HEK293T (cell line): ENCODE measurements around the gene C1orf198.
A peak's percentile ranks its signal among the peaks of the same experiment; 100 is the strongest.

Experiments
- CTCF ChIA-PET: fragments of 350-600 bp; formaldehyde crosslinking; extraction: SDS; loops from one replicate; lab custom pipeline; 2021; ENCODE audit warnings: antibody characterized with exemption, inconsistent platforms; lab: Yijun Ruan, JAX
- POLR2A ChIA-PET: fragments of 350-600 bp; formaldehyde crosslinking; extraction: SDS; loops from one replicate; lab custom pipeline; 2020; ENCODE audit warnings: antibody characterized with exemption, inconsistent platforms; lab: Yijun Ruan, JAX
- DNase-seq: peaks from one replicate; pipeline ENCODE4 v3.0.0; 2012; ENCODE audit warnings: mixed read lengths; ENCODE audit errors: extremely low spot score
- ARNT ChIP-seq: fragments of 450-650 bp; IDR thresholded peaks from 2 replicates; pipeline ENCODE4 v1.6.1; 2017; ENCODE audit warnings: mild to moderate bottlenecking
- BHLHE40 ChIP-seq: fragments of 450-650 bp; IDR thresholded peaks from 2 replicates; pipeline ENCODE4 v1.6.1; 2016; ENCODE audit warnings: mild to moderate bottlenecking, moderate library complexity, borderline replicate concordance
- CTBP1 ChIP-seq: fragments of 450-650 bp; IDR thresholded peaks from 2 replicates; pipeline ENCODE4 v1.6.1; 2016; ENCODE audit warnings: borderline replicate concordance
- ELF4 ChIP-seq: fragments of 450-650 bp; IDR thresholded peaks from 2 replicates; pipeline ENCODE4 v1.6.1; 2017; ENCODE audit warnings: antibody characterized with exemption
- FOXA1 ChIP-seq: fragments of 450-650 bp; IDR thresholded peaks from 2 replicates; pipeline ENCODE4 v1.6.1; 2016; ENCODE audit warnings: mild to moderate bottlenecking
- FOXK2 ChIP-seq: fragments of 450-650 bp; IDR thresholded peaks from 2 replicates; pipeline ENCODE4 v1.6.1; 2016; ENCODE audit warnings: mild to moderate bottlenecking
- FOXM1 ChIP-seq: fragments of 450-650 bp; IDR thresholded peaks from 2 replicates; pipeline ENCODE4 v1.6.1; 2017; ENCODE audit warnings: mild to moderate bottlenecking, borderline replicate concordance
- HDGF ChIP-seq: fragments of 450-650 bp; IDR thresholded peaks from 2 replicates; pipeline ENCODE4 v1.6.1; 2017; ENCODE audit warnings: antibody characterized with exemption, borderline replicate concordance
- L3MBTL2 ChIP-seq: fragments of 450-650 bp; conservative IDR thresholded peaks from 2 replicates; pipeline ENCODE4 v1.6.1; 2016; ENCODE audit warnings: mild to moderate bottlenecking
- LEF1 ChIP-seq: fragments of 450-650 bp; IDR thresholded peaks from 2 replicates; pipeline ENCODE4 v1.6.1; 2017; ENCODE audit warnings: mild to moderate bottlenecking, borderline replicate concordance
- NFRKB ChIP-seq: fragments of 450-650 bp; IDR thresholded peaks from 2 replicates; pipeline ENCODE4 v1.6.1; 2016; ENCODE audit warnings: mild to moderate bottlenecking, moderate library complexity
- SP1 ChIP-seq: fragments of 450-650 bp; IDR thresholded peaks from 2 replicates; pipeline ENCODE4 v1.6.1; 2017
- SUZ12 ChIP-seq: fragments of 450-650 bp; IDR thresholded peaks from 2 replicates; pipeline ENCODE4 v1.6.1; 2016; ENCODE audit warnings: mild to moderate bottlenecking
- TARDBP ChIP-seq: fragments of 450-650 bp; IDR thresholded peaks from 2 replicates; pipeline ENCODE4 v1.6.1; 2016
- ZNF384 ChIP-seq: fragments of 450-650 bp; IDR thresholded peaks from 2 replicates; pipeline ENCODE4 v1.6.1; 2016
- TF ChIP-seq, protein P1 (sequence below): fragments of 450-650 bp; IDR thresholded peaks from 2 replicates; pipeline ENCODE4 v1.6.1; 2016

C1orf198 gene

DNA sequence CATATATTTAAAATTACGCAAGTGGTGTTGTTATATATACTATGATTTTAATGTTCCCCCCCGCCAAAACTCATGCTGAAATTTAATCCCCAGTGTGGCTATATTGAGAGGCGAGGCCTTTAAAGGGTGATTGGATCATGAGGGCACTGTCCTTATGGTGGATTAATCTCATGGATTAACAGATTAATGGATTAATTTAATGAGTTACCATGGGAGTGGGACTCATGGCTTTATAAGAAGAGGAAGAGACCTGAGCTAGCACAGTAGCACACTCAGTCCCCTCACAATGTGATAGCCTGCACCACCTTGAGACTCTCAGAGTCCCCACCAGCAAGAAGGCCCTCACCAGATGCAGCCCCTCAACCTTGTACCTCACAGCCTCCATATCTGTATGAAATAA, 34.8 kb downstream of the C1orf198 start:
- CTCF ChIA-PET, result no interaction called here
- no peak for DNase-seq
- POLR2A ChIA-PET, result no interaction called here
- no peak for TF ChIP-seq FOXA1
- no peak for TF ChIP-seq HDGF
- no peak for TF ChIP-seq BHLHE40
- no peak for TF ChIP-seq CTBP1
- TF ChIP-seq, protein P1, sequence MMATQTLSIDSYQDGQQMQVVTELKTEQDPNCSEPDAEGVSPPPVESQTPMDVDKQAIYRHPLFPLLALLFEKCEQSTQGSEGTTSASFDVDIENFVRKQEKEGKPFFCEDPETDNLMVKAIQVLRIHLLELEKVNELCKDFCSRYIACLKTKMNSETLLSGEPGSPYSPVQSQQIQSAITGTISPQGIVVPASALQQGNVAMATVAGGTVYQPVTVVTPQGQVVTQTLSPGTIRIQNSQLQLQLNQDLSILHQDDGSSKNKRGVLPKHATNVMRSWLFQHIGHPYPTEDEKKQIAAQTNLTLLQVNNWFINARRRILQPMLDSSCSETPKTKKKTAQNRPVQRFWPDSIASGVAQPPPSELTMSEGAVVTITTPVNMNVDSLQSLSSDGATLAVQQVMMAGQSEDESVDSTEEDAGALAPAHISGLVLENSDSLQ, result no peak
- no peak for TF ChIP-seq NFRKB
- TF ChIP-seq FOXM1, result no peak

DNA sequence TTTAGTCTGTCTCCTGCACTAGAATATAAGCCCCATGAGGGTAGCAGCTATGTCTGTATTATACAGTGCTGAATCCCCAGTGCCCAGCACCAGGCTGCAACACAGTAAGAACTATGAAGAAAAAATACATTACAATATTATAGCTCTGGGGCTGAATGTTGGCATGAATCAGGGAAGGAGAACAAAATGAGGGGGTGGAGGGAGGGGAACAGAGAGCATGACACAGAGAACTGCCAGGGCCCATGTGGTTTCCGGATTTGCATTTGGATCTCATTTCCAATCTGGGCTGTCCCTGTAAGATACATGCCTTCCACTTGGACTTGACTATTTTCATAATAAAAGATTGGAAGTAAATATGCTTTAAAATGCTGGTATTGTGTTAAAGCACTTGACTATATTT, 35.8 kb downstream of the C1orf198 start:
- DNase-seq, result no peak
- no peak for TF ChIP-seq L3MBTL2
- no peak for TF ChIP-seq CTBP1
- no peak for TF ChIP-seq FOXA1
- TF ChIP-seq BHLHE40, result no peak
- POLR2A ChIA-PET, result no interaction called here
- CTCF ChIA-PET, result no interaction called here

DNA sequence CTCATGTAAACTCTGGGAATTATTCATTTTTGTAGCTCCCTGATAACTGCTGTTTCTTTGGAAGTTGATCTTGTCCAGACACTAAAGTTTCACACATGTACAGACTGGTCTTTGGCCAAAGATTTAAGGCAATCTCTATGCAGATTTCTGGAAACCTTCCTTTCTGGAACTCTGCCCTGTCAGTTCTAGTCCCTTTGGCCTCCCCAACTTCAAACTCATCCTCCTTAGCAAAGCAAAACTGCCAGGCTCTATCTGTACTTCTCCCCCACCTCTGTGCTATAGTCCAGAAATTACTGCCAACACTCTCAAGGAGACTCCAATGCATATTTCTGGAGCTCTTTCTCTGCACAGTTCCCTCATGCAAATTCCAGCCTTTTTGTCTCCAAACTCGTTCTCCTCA, 36.5 kb downstream of the C1orf198 start:
- DNase-seq, result no peak
- POLR2A ChIA-PET, result no interaction called here
- TF ChIP-seq ARNT (no peak), ZNF384 (no peak), FOXK2 (no peak), HDGF (no peak), ELF4 (no peak)
- CTCF ChIA-PET, result no interaction called here

DNA sequence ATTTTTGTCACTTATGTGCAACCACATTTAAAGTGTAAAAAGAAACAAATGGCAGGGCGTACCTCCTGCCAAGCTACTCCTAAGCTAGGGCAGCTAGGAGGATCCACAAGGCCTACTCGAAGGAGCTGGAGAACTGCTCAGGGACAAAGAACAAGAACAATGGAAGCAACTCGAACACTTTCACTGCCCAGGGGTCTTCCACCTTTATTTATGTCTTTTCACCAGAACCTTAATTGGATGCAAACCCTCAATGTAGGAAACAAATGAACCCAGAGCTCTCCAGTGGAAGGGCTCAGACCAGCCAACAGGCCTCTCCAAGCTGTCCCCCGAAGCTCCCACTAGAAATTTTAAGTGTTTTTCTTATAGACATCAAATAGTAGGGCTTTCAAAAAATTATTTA, 39.9 kb downstream of the C1orf198 start:
- ChIA-PET CTCF (no interaction called here), POLR2A (no interaction called here)
- no peak for TF ChIP-seq HDGF
- TF ChIP-seq TARDBP, result no peak
- no peak for TF ChIP-seq LEF1
- TF ChIP-seq SUZ12, result no peak
- TF ChIP-seq, protein P1, result no peak
- no peak for TF ChIP-seq CTBP1
- TF ChIP-seq FOXM1, result no peak
- no peak for TF ChIP-seq BHLHE40
- no peak for TF ChIP-seq FOXA1
- no peak for TF ChIP-seq ARNT
- TF ChIP-seq SP1, result no peak
- TF ChIP-seq FOXK2, result no peak
- TF ChIP-seq ZNF384, result no peak
- TF ChIP-seq NFRKB, result no peak
- TF ChIP-seq ELF4, result no peak
- no peak for TF ChIP-seq L3MBTL2
- peak; percentile 3 for DNase-seq

DNA sequence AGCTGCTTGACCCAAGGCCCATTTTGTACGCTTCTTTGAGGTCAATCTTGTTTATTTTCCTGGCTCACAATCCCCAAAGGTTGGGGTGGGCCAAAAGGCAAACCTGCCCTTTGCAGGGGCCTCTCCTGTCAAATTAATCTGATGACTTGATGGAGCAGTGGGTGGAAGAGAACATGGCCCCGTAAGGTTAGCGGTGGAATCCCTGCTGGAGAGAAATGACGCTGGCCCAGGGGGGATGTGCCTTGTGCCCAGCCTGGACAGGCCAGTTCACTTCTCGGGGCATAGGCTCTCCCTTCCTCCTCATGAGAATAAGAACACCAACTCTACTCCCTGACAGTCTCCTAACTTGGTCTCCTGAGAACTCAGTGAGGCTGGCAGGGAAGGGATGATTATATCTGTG, 40.5 kb downstream of the C1orf198 start:
- no peak for DNase-seq
- TF ChIP-seq ZNF384 (no peak), SUZ12 (no peak), FOXM1 (no peak), FOXK2 (no peak)
- ChIA-PET CTCF (no interaction called here), POLR2A (no interaction called here)

DNA sequence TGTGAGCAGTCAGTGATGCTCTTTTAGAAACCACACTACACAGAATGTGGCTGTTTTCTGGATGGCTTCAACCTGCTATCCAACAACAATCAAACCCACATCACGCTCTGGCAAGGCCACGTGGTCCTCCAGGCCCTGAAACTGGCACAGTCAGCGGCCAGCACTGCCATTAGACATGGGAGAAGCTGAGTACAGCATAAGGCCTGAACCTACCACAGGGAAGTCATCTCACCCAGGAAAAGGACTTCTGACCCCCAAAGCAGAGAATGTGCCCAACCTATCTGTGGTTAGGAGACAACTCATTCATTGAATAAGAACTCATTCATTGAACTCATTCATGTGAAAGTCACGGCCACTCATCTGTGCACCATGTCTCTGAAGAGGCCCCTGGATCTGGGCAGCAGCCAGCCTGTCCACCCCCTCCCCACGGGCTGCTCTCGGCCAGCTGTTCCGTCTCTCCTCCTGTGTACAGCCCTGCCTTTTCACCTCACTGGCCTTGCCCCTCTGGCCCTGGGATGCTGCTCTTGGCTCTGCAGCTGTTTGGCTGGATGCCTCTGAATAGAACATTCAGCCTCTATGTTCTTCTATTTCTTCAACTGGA, 41.1 kb downstream of the C1orf198 start:
- TF ChIP-seq LEF1, result no peak
- TF ChIP-seq ELF4, result no peak
- TF ChIP-seq ARNT, result no peak
- TF ChIP-seq FOXK2, result no peak
- no peak for TF ChIP-seq FOXM1
- no peak for DNase-seq
- ChIA-PET POLR2A (interaction anchor here (0.9 kb wide), 1 partner anchor 41 kb away, joined by 4 read pairs; the partner anchor contains the start of gene C1orf198), CTCF (no interaction called here)

DNA sequence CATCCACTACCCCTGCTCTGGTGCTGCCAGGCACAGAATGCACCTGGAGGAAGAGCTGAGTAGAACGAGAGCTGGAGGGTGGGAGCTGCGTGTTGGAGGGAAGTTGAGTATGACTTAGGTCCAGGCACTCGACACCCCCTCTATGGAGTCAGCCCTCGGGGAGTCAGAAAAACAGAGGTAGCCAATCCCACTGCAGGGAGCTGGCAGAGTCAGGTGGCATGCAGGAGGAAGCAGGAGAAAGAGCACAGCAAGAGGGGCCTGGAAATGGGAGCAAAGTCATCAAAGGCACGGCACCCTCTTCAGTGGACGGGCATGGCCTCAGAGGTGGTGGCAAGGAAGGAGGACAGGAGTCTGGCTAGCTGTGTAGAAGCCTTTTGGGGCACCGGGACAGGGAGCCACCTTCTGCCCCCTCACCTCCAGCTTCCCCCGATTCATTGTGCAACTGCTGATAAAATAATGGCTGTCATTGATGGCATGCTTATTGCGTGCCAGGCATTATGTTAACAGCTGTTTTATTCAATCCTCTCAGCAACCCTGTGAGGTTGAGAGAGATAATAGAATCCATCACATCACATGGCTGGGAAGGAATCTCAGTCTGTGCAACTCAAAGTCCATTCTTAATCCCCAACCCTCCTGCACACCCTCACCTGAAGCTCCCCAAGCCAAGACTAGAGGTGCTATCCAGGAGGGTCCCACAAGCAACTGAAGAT, 42.0 kb downstream of the C1orf198 start:
- TF ChIP-seq SUZ12 (no peak), FOXM1 (no peak), FOXA1 (no peak), CTBP1 (no peak)
- CTCF ChIA-PET, result no interaction called here
- POLR2A ChIA-PET, result interaction anchor here (0.9 kb wide), 1 partner anchor 42 kb away, joined by 4 read pairs; the partner anchor contains the start of gene C1orf198
- no peak for DNase-seq

DNA sequence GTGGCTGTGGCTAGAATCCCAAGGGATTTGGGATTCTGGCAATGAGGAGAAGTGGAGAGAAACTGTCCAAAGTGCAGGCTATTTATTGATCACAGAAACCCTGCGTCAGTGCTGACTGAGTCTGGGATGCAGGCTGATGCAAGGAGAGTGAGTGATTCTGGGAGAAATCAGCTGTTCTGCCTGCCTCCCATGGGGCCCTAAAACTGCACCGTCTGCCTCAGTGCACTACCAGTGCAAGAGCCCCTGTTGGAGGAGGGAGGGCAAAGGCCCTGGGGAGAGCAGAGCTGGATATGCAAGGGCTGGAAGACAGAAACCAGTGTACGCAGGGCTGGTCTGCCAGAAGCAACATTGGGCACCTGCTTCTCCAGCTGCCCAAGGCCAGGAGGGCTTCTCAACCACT, 42.6 kb downstream of the C1orf198 start:
- ChIA-PET POLR2A (no interaction called here), CTCF (no interaction called here)
- no peak for DNase-seq
- TF ChIP-seq CTBP1 (no peak), L3MBTL2 (no peak), ARNT (no peak), NFRKB (no peak), ELF4 (no peak), ZNF384 (no peak), TARDBP (no peak), FOXK2 (no peak)
- TF ChIP-seq, protein P1, result no peak
